Central memory CD4-positive, alpha-beta T cell (primary cell): ENCODE measurements around the gene MALSU1.
A peak's percentile ranks its signal among the peaks of the same experiment; 100 is the strongest.

Source experiments
- DNase-seq: peaks from one replicate; pipeline ENCODE4 v3.0.0; 2022

MALSU1 gene

DNA sequence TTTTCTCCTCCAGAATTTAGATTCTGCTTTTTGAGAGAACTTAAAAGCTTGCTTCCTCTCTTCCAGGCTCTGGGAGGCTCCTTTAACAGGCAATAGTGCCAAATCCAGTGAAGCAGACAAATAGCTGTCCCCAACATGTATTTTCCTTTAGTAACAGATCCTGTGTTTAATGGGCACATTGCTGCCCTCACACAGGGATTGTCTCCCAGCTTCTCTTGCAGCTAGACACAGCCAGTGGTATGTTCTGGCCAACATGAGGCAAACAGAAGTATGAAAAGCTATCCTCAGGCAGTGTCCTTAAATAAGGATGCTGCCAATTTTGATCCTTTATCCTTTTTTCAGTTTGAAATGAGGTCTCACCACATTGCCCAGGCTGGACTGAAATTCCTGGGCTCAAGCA, 38.2 kb downstream of the MALSU1 start:
- no peak for DNase-seq

- DNase-seq, result no peak
Measured at GRCh38 chr7:23338439-23338838, 39.3 kb downstream of the MALSU1 start.

GRCh38 chr7:23338863-23339262, 39.7 kb downstream of the MALSU1 start:
- no peak for DNase-seq

DNA sequence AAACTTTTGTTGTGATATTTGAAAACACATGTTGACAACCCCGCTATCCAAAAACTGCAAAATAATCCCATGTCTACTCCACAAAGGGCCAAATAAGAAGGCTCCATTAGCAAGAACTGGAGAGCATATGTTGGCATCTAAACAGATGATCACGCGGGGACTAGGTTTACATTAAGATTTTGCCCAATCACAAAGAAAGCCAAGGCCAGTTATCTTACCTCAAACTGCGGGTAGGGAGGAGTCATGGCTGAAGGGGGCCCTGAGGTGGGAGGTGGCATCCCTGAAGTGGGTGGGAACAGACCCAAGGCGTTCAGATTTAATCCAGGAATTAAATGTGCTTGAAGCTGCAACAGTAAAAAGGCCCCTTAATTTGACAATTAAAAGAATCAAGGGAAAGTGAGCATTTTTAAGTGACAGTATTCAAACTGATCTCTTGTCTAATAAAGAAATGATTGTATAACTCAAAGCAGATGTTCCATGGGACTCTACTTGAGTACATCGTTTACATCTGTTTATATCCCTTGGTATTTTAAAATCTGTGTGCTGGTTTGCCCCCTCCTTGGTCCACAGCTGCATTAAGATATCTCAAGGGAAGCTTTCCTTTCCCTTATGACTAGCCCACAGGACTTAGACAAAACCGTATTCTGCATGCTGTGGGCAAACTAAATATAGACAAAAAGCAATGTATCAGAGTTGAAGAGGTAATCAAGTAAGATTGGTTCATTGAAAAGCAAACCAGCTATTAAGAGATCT, 42.9 kb downstream of the MALSU1 start:
- DNase-seq, result no peak

GRCh38 chr7:23343102-23343501, 44.0 kb downstream of the MALSU1 start:
- no peak for DNase-seq

DNA sequence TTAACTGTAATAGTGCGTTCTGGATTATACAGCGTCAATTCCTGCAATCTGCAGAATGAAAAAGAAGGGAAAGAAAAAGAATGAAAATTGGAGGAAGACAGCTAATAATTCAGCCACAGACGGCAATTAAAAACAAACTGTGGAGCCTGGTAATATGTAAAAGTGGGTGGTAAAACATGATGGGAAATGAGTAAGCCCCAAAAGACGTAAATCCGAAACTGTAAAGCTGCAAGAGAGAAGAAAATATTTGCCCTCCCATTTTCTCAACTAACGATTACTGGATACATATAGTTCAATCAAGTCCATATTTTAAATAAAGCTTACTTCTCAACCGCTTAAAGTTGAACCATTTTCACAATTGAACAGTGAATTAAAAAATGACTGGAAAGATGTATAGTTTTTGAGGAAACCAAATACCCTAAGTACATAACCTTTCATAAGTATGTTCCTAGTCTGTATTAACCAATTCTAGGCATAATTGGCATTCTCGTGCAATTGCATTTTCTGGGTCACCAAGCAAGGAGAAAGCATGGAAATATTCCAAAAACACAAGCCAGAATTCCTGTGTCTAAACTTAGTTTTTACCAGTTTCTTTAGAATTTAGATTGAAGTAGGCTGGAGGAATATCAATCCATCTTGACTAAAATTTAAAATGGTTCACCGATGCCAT, 44.8 kb downstream of the MALSU1 start:
- no peak for DNase-seq

DNA sequence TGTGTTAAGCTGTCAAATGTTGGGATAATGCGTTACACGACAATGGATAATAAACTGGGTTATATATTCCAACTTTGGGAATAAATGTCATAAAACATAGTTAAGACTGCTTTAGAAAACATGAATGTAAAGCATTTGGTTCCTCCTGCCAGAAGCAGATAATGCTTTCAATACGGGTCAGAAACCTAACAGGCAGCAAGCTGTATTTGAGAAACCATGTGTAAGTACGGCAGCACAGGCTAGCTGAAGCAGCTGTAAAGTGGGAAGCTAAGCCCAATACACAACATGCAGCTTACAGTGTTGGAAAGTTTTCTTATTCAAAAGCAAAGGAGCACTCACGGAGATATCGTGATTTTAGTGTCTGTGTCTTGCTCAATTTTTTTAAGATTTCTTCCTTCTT, 46.5 kb downstream of the MALSU1 start:
- DNase-seq, result no peak

DNA sequence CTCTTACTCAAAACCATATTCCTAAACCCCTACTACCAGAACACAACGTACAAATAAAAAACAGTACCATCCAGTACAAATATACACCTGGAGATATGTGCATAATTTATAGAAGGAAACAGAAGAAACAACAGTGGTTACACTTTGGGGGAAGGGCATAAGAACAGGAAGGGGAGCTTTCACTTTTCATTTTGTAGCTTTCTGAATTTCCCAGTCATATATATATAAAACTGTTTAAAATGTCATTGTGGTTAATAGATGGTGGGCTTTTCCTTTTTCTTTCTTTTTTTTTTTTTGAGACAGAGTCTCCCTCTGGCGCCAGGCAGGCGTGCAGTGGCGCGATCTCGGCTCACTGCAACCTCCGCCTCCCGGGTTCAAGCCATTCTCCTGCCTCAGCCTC, 47.2 kb downstream of the MALSU1 start:
- DNase-seq, result peak; percentile 30

GRCh38 chr7:23347033-23347681, 48.0 kb downstream of the MALSU1 start:
- DNase-seq, result no peak

DNA sequence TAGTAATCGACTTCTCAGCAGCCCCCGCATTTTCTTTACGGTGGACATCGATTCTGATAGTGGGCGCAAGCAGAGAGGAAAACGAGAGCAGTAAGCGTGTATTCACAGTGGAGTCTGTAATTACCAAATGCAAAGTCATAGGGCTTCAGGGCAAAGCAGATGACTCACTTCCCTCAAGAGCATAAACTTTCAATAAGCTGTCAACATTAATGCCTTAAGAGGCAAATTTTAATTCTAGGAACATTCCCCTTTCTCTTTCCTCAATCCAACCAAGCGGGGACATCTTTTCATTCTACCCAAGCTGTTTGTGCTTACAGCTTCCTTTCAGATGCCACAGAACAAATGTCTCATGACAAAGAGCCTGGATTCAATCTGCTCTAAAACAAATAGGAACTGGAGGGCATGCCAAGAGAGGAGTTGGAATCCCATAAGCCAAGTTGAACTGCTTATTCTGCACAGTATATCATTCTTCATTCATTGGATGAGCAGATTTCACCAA, 48.6 kb downstream of the MALSU1 start:
- no peak for DNase-seq

DNA sequence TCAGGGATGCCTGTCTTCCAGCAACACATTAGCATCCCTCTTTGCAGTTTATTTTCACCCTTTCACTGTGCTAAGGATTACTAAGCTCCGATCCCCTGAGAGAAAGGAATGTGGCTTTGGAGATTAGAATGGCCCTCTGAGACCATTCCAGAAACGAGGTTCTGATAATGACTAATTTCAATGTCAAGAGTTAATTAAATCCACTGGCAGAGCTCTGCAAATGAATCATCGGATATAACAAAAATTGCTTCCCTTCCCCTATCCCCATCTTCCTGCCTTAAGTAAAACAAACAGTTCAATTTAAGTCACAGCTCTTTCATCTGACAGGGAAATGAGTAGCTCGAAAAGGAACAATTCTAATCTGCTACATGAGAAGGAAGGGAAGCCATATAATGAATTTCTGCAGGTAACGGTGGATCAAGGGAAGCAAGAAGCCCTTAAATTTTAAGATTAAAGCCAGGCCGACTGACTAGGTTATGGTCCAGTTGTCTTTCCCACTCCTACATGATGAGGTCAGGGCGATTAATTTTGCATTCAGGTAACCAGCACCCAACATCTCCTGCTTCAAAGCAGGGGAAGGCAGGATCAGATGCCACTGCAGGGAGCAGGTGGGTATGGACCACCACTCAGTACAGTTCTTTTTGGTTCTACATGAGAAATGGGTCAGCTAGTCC, 50.5 kb downstream of the MALSU1 start:
- DNase-seq, result no peak

- DNase-seq, result no peak
Measured at GRCh38 chr7:23350466-23350865, 51.3 kb downstream of the MALSU1 start.

- no peak for DNase-seq
Measured at GRCh38 chr7:23353172-23353571, 54.0 kb downstream of the MALSU1 start.

DNA sequence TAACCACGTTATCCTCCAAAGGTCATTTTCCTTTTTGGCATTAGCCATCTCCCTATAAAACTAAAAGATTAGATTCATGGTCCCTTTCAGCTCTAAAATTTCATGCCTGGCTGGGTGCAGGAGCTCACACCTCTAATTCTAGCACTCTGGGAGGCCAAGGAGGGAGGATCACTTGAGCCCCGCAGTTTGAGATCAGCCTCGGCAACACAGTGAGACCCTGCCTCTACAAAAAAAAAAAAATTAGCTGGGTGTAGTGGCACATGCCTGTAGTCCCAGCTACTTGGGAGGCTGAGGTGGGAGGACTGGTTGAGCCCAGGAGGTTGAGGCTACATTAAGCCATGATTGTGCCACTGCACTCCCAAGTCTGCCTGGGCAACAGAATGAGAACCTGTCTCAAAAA, 57.0 kb downstream of the MALSU1 start:
- no peak for DNase-seq

GRCh38 chr7:23356726-23357125, 57.6 kb downstream of the MALSU1 start:
- peak; percentile 43 for DNase-seq

DNA sequence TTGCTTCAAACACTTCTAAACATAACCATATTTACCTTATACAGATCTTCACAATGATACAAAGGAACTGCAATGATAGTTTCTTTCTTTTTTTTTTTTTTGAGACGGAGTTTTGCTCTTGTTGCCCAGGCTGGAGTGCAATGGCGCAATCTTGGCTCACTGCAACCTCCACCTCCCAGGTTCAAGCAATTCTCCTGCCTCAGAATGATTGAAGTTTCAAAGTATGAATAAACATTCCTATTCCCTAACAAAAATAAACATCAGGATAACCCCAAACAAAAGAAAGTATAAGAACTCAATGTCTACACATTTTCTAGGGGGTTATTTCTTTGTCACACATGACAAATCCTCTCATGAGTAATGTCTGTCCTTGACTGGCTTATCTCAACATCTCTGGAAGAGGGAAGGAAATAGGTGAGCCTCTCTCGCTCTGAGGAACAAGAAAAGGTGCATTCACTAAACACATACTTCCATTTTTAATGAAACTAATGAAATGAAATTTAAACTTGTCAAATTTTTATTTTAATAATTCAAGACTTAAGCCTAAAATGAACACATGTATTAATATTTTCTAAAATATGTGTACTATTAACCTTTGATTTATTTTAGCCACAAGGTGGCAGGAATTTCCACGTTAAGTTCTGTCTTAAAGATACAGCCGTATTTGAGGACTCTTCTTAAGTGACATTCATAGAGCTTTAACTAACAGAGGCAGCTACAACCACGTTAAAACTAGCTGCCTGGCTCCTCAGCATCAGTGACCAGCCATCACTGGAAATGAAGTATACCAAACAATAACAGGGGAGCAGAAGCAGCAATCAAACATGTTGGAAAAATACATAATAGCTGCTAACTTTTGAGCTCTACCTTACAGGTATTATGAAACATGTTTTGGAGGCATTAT, 58.3 kb downstream of the MALSU1 start:
- DNase-seq, result no peak

GRCh38 chr7:23358152-23358674, 59.1 kb downstream of the MALSU1 start:
- DNase-seq, result no peak
